Measurements from ENCODE around the gene UBAP2.
A peak's percentile ranks its signal among the peaks of the same experiment; 100 is the strongest.

The UBAP2 gene

GRCh38 chr9:33934188-33934878, 114.4 kb downstream of the UBAP2 start:
- no peak for DNase-seq
- in situ Hi-C loops (cut with HindIII; ENCODE audit: low pct_ligation_motif_present, low pct_unique_long_range_greater_than_20kb, low sequenced_read_pairs), result no loop called here

- no peak for DNase-seq
- in situ Hi-C loops (cut with HindIII; ENCODE audit: low pct_ligation_motif_present, low pct_unique_long_range_greater_than_20kb, low sequenced_read_pairs), result no loop called here
These were observed 116.4 kb downstream of the UBAP2 start for GRCh38 chr9:33932078-33932807.

- no peak for DNase-seq
- in situ Hi-C loops (cut with HindIII; ENCODE audit: low pct_ligation_motif_present, low pct_unique_long_range_greater_than_20kb, low sequenced_read_pairs), result no loop called here
These were observed 117.4 kb downstream of the UBAP2 start for GRCh38 chr9:33931326-33931725.

GRCh38 chr9:33927694-33928093, 121.0 kb downstream of the UBAP2 start:
- DNase-seq, result no peak
- in situ Hi-C loops (cut with HindIII; ENCODE audit: low pct_ligation_motif_present, low pct_unique_long_range_greater_than_20kb, low sequenced_read_pairs), result no loop called here

- in situ Hi-C loops (cut with HindIII; ENCODE audit: low pct_ligation_motif_present, low pct_unique_long_range_greater_than_20kb, low sequenced_read_pairs), result no loop called here
- DNase-seq, result no peak
These were observed 121.8 kb downstream of the UBAP2 start for GRCh38 chr9:33926746-33927485.

- peak; percentile 55 for DNase-seq
- in situ Hi-C loops (cut with HindIII; ENCODE audit: low pct_ligation_motif_present, low pct_unique_long_range_greater_than_20kb, low sequenced_read_pairs), result no loop called here
These were observed 123.5 kb downstream of the UBAP2 start for GRCh38 chr9:33924978-33925797.

GRCh38 chr9:33923998-33924701, 124.5 kb downstream of the UBAP2 start:
- in situ Hi-C loops (cut with HindIII; ENCODE audit: low pct_ligation_motif_present, low pct_unique_long_range_greater_than_20kb, low sequenced_read_pairs), result no loop called here
- DNase-seq, result no peak

GRCh38 chr9:33923079-33923478, 125.6 kb downstream of the UBAP2 start:
- in situ Hi-C loops (cut with HindIII; ENCODE audit: low pct_ligation_motif_present, low pct_unique_long_range_greater_than_20kb, low sequenced_read_pairs), result no loop called here
- no peak for DNase-seq

GRCh38 chr9:33921967-33922895, 126.5 kb downstream of the UBAP2 start:
- in situ Hi-C loops (cut with HindIII; ENCODE audit: low pct_ligation_motif_present, low pct_unique_long_range_greater_than_20kb, low sequenced_read_pairs), result no loop called here

GRCh38 chr9:33919276-33919897, 129.3 kb downstream of the UBAP2 start:
- in situ Hi-C loops (cut with HindIII; ENCODE audit: low pct_ligation_motif_present, low pct_unique_long_range_greater_than_20kb, low sequenced_read_pairs), result no loop called here
- no peak for DNase-seq

More at GRCh38 chr9:33921967-33922895, 126.5 kb downstream of the UBAP2 start:
- peak; percentile 35 for DNase-seq

- no peak for DNase-seq
- in situ Hi-C loops (cut with HindIII; ENCODE audit: low pct_ligation_motif_present, low pct_unique_long_range_greater_than_20kb, low sequenced_read_pairs), result no loop called here
These were observed 131.7 kb downstream of the UBAP2 start for GRCh38 chr9:33917036-33917435.

GRCh38 chr9:33914887-33915628, 133.6 kb downstream of the UBAP2 start:
- DNase-seq, result no peak
- in situ Hi-C loops (cut with HindIII; ENCODE audit: low pct_ligation_motif_present, low pct_unique_long_range_greater_than_20kb, low sequenced_read_pairs), result no loop called here

GRCh38 chr9:33913541-33913940, 135.1 kb downstream of the UBAP2 start:
- DNase-seq, result no peak
- in situ Hi-C loops (cut with HindIII; ENCODE audit: low pct_ligation_motif_present, low pct_unique_long_range_greater_than_20kb, low sequenced_read_pairs), result no loop called here

GRCh38 chr9:33908749-33909148, 139.9 kb downstream of the UBAP2 start:
- in situ Hi-C loops (cut with HindIII; ENCODE audit: low pct_ligation_motif_present, low pct_unique_long_range_greater_than_20kb, low sequenced_read_pairs), result no loop called here

GRCh38 chr9:33908114-33908513, 140.6 kb downstream of the UBAP2 start:
- DNase-seq, result no peak
- in situ Hi-C loops (cut with HindIII; ENCODE audit: low pct_ligation_motif_present, low pct_unique_long_range_greater_than_20kb, low sequenced_read_pairs), result no loop called here

More at GRCh38 chr9:33908749-33909148, 139.9 kb downstream of the UBAP2 start:
- DNase-seq, result no peak

- DNase-seq, result no peak
- in situ Hi-C loops (cut with HindIII; ENCODE audit: low pct_ligation_motif_present, low pct_unique_long_range_greater_than_20kb, low sequenced_read_pairs), result no loop called here
These were observed 141.3 kb downstream of the UBAP2 start for GRCh38 chr9:33907347-33907746.

All from ACHN (cell line).